C4-2B (cell line): ENCODE measurements around the gene BMP5.

Source experiments
- CTCF ChIP-seq: fragments of 450-650 bp; conservative IDR thresholded peaks from 2 replicates; pipeline ENCODE4 v1.5.1; 2017; ENCODE audit warnings: mild to moderate bottlenecking
- ZFX ChIP-seq: fragments of 450-650 bp; IDR thresholded peaks from 2 replicates; pipeline ENCODE4 v1.6.1; 2017

GRCh38 chr6:55835220-55835619, 40.2 kb downstream of the BMP5 start:
- TF ChIP-seq CTCF (no peak), ZFX (no peak)
